ENCODE data around the gene RALGPS1. TPM values are rescaled to one million over a fixed set of nuclear protein-coding genes. Genes with fewer than 3 reads are reported as not detected.

RALGPS1 gene
- total RNA-seq, 1 donor from 2014 or later = 15.2 TPM

DNA sequence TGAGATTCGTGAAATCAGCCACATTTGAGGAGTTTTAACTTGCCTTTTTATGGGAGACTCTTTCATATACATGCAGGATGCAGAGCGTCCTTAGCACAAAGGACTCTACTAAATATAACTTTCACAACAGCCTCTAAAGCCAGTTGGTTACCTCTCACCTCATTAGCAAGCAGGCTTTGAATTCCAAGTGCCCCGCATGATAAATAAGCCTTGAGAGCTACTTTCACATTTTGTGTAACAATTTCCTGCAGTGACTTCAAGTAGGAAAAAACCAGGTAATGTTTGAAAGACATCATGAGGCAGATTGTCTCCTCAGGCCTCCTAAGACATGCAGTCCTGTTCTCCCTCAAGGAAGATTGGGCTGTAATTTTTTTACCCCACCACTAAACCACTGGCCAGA, 50.5 kb downstream of the RALGPS1 start:
- Histone ChIP-seq H3K36me3 (no peaks in the 10 kb centered on the region), H3K4me1 (no peaks in the 10 kb centered on the region), H3K4me3 (no peak overlapping the region), H3K27ac (no peak overlapping the region), H3K9me3 (no peaks in the 10 kb centered on the region), H3K27me3 (no peaks in the 10 kb centered on the region)
- intact Hi-C loops (cut with DNase I) = no loop called here
- DNase-seq (ENCODE audit: extremely low spot score in 2 of 2) = no peak
- no peak for TF ChIP-seq POLR2A (IDR thresholded peaks at IDR 0.05)

DNA sequence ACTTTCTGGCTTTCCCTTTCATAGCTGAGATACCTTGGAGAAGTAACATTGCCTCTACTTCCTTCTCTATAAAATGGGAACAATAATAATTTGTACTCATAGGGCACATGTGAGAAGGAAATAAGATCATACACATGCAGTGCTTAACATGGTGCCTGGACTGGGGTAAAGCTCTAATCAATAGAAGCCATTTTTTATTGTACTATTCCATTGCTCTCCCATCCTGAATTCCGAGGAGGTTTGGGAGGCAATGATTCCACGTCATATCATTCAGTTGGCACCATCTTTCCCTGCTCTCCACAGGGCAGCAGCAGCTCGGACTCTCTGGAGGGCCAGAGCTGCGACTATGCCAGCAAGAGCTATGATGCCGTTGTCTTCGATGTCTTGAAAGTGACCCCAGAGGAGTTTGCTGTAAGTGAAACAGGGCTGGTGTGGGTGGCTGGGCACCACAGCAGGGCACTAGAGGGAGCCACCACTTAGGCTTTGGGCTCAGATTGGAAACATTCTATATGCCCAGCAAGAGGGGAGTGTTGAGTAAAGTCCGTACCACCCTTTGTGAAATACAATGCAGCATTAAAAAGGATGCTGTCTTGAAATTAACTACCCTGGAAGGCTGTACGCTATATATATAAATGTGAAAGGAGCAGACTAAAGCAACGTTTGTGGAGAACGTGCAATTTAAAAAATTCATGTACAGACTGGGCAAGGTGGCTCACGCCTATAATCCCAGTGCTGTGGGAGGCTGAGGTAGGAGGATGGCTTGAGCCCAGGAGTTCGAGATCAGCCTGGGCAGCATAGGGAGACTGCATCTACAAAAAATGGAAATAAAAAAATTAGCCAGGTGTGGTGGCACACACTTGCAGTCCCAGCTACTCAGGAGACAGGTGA, 51.2 kb downstream of the RALGPS1 start:
- H3K27ac ChIP-seq = no peak overlapping the region
- no peak overlapping the region for H3K4me3 ChIP-seq
- H3K9me3 ChIP-seq = no peaks in the 10 kb centered on the region
- H3K36me3 ChIP-seq = no peaks in the 10 kb centered on the region
- H3K4me1 ChIP-seq = no peaks in the 10 kb centered on the region
- DNase-seq (ENCODE audit: extremely low spot score in 2 of 2) = no peak
- TF ChIP-seq, protein P1, sequence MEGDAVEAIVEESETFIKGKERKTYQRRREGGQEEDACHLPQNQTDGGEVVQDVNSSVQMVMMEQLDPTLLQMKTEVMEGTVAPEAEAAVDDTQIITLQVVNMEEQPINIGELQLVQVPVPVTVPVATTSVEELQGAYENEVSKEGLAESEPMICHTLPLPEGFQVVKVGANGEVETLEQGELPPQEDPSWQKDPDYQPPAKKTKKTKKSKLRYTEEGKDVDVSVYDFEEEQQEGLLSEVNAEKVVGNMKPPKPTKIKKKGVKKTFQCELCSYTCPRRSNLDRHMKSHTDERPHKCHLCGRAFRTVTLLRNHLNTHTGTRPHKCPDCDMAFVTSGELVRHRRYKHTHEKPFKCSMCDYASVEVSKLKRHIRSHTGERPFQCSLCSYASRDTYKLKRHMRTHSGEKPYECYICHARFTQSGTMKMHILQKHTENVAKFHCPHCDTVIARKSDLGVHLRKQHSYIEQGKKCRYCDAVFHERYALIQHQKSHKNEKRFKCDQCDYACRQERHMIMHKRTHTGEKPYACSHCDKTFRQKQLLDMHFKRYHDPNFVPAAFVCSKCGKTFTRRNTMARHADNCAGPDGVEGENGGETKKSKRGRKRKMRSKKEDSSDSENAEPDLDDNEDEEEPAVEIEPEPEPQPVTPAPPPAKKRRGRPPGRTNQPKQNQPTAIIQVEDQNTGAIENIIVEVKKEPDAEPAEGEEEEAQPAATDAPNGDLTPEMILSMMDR (IDR thresholded peaks at IDR 0.05) = peak in 2 of 3 experiments; percentile 30 to 63
- TF ChIP-seq POLR2A (IDR thresholded peaks at IDR 0.05) = no peak
- no peak for TF ChIP-seq POLR2AphosphoS5 (IDR thresholded peaks at IDR 0.05; ENCODE audit: insufficient read depth in 1 of 2, low read depth in 1 of 2)
- intact Hi-C loops (cut with DNase I) = no loop called here
- H3K27me3 ChIP-seq = no peaks in the 10 kb centered on the region

DNA sequence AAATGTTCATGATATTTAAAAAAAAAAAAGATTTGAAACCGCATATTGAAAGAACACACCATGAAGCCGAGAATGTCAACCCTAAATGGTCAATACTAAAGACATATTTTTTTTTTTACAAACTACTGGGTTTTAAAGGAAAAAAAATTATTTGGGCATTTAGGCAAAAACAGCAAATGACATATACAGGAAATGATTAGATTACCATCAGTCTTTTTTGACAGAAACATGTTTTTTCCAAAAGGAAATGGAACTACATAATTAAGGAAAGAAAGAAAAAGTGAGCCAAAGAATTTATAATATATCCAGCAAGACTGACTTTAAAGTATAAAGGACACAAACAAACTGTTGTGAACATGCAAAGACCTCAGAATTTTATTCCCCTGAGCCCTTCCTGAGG, 56.7 kb downstream of the RALGPS1 start:
- DNase-seq (ENCODE audit: extremely low spot score in 2 of 2) = no peak
- TF ChIP-seq POLR2AphosphoS5 (IDR thresholded peaks at IDR 0.05; ENCODE audit: insufficient read depth in 1 of 2, low read depth in 1 of 2) (no peak), POLR2A (IDR thresholded peaks at IDR 0.05) (no peak)
- TF ChIP-seq, protein P1 (IDR thresholded peaks at IDR 0.05) = no peak
- no peaks in the 10 kb centered on the region for H3K9me3 ChIP-seq
- no peaks in the 10 kb centered on the region for H3K27me3 ChIP-seq
- H3K4me3 ChIP-seq = no peak overlapping the region
- H3K4me1 ChIP-seq = no peaks in the 10 kb centered on the region
- intact Hi-C loops (cut with DNase I) = no loop called here
- no peak overlapping the region for H3K27ac ChIP-seq
- H3K36me3 ChIP-seq = no peaks in the 10 kb centered on the region

DNA sequence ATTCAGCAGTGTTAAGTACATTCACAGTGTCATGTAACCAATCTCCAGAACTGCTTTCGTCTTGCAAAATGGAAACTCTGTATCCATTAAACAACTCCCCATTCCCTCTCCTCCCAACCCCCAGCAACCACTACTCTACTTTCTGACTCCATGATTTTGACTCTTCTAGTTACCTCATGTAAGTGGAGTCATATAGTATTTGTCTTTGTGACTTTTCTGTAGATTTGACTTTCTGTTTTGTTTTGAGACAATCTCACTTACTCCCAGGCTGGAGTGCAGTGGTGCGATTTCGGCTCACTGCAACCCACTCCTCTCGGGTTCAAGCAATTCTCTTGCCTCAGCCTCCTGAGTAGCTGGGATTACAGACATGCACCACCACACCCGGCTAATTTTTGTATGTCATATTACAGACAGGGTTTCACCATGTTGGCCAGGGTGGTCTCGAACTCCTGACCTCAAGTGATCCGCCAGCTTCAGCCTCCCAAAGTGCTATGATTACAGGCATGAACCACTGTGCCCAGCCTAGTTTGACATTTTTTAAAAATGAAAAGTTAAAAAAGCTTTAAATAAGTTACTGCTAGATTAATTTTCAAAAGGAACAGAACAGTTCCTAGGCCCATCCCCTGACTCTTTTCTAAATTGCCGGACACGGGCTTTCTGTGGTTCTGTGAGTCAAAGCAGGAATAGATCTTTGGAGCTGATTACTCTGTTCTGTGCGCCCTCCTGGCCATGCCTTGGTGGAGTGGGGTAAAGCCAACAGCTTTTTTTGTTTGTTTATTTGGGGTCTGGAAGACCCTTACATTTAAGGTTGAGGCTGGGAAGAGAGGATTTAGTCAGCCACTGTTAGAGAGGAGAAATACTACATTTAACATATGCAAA, 59.3 kb downstream of the RALGPS1 start:
- intact Hi-C loops (cut with DNase I) = no loop called here
- Histone ChIP-seq H3K36me3 (no peaks in the 10 kb centered on the region), H3K27ac (no peak overlapping the region), H3K4me1 (no peaks in the 10 kb centered on the region), H3K9me3 (no peaks in the 10 kb centered on the region), H3K4me3 (no peak overlapping the region), H3K27me3 (no peaks in the 10 kb centered on the region)
- TF ChIP-seq POLR2AphosphoS5 (IDR thresholded peaks at IDR 0.05; ENCODE audit: insufficient read depth in 1 of 2, low read depth in 1 of 2) (no peak), POLR2A (IDR thresholded peaks at IDR 0.05) (no peak)
- TF ChIP-seq, protein P1 (IDR thresholded peaks at IDR 0.05) = no peak
- no peak for DNase-seq (ENCODE audit: extremely low spot score in 2 of 2)

DNA sequence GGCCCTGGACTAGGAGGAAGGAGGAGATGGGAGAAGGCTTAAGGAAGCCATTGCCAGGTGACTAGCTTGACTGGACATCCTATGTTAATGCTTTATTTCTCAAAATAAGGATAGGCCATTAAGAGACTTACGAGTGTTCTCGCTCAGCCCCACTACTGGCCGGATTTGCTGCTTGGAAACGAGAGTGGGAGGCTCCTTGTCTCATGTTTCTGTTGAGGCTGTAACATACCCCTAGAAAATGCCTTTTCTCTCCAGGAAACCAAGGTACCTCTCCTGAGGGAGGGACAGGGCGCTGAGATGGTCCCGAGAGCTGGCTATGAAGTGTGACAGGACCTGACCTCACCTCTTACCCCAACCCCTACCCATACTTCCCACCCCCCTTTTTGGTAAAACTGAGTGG, 60.0 kb downstream of the RALGPS1 start:
- TF ChIP-seq, protein P1 (IDR thresholded peaks at IDR 0.05) = no peak
- TF ChIP-seq POLR2AphosphoS5 (IDR thresholded peaks at IDR 0.05; ENCODE audit: insufficient read depth in 1 of 2, low read depth in 1 of 2) (no peak), POLR2A (IDR thresholded peaks at IDR 0.05) (no peak)
- H3K4me1 ChIP-seq = no peaks in the 10 kb centered on the region
- no peak for DNase-seq (ENCODE audit: extremely low spot score in 2 of 2)
- H3K27ac ChIP-seq = no peak overlapping the region
- H3K4me3 ChIP-seq = no peak overlapping the region
- no peaks in the 10 kb centered on the region for H3K27me3 ChIP-seq
- intact Hi-C loops (cut with DNase I) = no loop called here
- H3K9me3 ChIP-seq = no peaks in the 10 kb centered on the region
- no peaks in the 10 kb centered on the region for H3K36me3 ChIP-seq

Measured in vagina (tissue), 2 donors.